ENCODE results near the gene ALLC.
"Not testable (repeated sequence)": the region's sequence is repeated elsewhere in the genome, so short reads cannot be mapped to it uniquely, and the experiment has no call there.

The ALLC gene

GRCh38 chr2:3657881-3658280 is at the start of gene ALLC:
ALLC (plus strand) TSS chr2:3658200; CDS start chr2:3671158, 12,958 bp downstream.
- DNase-seq = no peak

- no peak for DNase-seq
Measured at GRCh38 chr2:3608373-3609278, 49.4 kb upstream of the ALLC start.

GRCh38 chr2:3609279-3609673 is 48.7 kb upstream of the ALLC start:
- not testable (repeated sequence) for DNase-seq

- DNase-seq = no peak
Measured at GRCh38 chr2:3610415-3610814, 47.6 kb upstream of the ALLC start.

GRCh38 chr2:3610881-3611505 is 47.0 kb upstream of the ALLC start:
- DNase-seq = no peak

- no peak for DNase-seq
Measured at GRCh38 chr2:3611589-3611988, 46.4 kb upstream of the ALLC start.

GRCh38 chr2:3612639-3613523 is 45.1 kb upstream of the ALLC start:
- DNase-seq = no peak

- DNase-seq = no peak
Measured at GRCh38 chr2:3613524-3613905, 44.5 kb upstream of the ALLC start.

GRCh38 chr2:3614743-3615142 is 43.3 kb upstream of the ALLC start:
- DNase-seq = not testable (repeated sequence)

- not testable (repeated sequence) for DNase-seq
Measured at GRCh38 chr2:3615541-3616200, 42.3 kb upstream of the ALLC start.

- not testable (repeated sequence) for DNase-seq
Measured at GRCh38 chr2:3616435-3617197, 41.4 kb upstream of the ALLC start.

- DNase-seq = no peak
Measured at GRCh38 chr2:3617198-3617890, 40.7 kb upstream of the ALLC start.

GRCh38 chr2:3618367-3618766 is 39.6 kb upstream of the ALLC start:
- no peak for DNase-seq

GRCh38 chr2:3619033-3619432 is 39.0 kb upstream of the ALLC start:
- no peak for DNase-seq

GRCh38 chr2:3619661-3620060 is 38.3 kb upstream of the ALLC start:
- DNase-seq = not testable (repeated sequence)

GRCh38 chr2:3620834-3621233 is 37.2 kb upstream of the ALLC start:
- DNase-seq = no peak

- no peak for DNase-seq
Measured at GRCh38 chr2:3622967-3623366, 35.0 kb upstream of the ALLC start.

GRCh38 chr2:3624059-3624794 is 33.8 kb upstream of the ALLC start:
- DNase-seq = no peak

GRCh38 chr2:3625186-3625585 is 32.8 kb upstream of the ALLC start:
- no peak for DNase-seq

GRCh38 chr2:3626118-3626811 is 31.7 kb upstream of the ALLC start:
- DNase-seq = no peak
